Measurements from ENCODE around the gene ABCC9.
A peak's percentile ranks its signal among the peaks of the same experiment; 100 is the strongest.
"Not testable (repeated sequence)": the region's sequence is repeated elsewhere in the genome, so short reads cannot be mapped to it uniquely, and the experiment has no call there.

Gene ABCC9

GRCh38 chr12:21813751-21814150, 127.5 kb downstream of the ABCC9 start:
- DNase-seq: no peak

GRCh38 chr12:21813125-21813524, 128.1 kb downstream of the ABCC9 start:
- DNase-seq: no peak

DNA sequence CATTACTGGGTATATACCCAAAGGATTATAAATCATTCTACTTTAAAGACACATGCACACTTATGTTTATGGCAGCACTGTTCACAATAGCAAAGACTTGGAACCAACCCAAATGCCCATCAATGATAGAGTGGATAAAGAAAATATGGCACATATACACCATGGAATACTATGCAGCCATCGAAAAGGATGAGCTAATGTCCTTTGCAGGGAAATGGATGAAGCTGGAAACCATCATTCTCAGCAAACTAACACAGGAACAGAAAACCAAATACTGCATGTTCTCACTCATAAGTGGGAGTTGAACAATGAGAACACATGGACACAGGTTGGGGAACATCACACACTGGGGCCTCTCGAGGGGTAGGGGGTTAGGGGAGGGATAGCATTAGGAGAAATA, 128.9 kb downstream of the ABCC9 start:
- not testable (repeated sequence) for DNase-seq

DNA sequence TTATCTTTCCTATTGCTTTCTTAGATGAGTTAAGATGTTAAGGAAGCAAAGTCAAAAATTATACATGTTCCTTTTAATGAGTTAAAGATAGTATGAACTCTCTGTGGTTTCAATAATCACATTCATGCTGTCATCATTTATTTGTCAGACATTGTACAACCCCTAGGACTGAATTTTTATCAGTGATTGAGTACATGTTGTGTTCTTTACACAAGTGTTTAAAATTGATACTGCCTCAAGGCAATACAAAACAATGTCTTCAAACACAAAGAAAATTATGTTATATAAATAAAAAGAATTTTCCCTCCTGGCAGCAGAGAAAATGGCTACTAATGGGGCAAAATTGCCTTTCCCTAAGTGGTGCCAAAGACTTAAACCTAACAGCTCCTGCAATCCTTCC, 132.1 kb downstream of the ABCC9 start:
- DNase-seq: no peak

- no peak for DNase-seq
These were observed 135.0 kb downstream of the ABCC9 start for GRCh38 chr12:21806255-21806654.

DNA sequence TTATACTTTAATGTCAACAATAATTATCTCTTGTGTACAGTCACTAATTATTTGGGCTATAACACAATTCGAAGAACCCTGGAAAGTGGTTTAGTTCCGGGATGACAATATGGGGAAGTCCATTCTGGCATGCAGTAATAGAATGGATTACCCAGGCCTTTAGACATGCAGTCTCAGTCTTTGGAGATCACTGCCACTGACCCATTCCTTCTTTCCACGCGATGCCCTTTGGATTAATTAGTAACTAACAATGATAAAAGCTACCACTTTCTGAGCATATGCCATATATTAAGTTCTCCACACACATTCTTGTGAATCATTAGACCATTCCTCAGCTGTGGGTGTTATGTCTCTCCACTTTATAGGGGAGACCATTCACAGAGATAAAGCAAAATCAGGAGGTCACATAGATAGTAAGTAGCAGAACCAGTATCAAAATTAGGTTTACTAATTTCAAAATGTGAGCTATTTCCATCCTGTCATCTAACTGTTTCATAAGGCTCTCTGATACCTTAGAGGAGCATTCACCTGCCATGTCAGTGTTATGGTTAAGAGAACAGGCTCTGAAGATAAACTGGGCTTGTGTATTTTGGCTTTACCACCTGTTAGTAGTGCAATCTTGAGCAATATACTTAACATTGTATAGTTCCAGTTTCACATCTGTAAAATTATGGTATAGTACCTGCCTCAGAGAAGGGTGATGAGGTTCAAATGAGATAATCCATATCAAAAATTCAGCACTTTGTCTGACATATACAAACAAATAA, 139.5 kb downstream of the ABCC9 start:
- DNase-seq: no peak

DNA sequence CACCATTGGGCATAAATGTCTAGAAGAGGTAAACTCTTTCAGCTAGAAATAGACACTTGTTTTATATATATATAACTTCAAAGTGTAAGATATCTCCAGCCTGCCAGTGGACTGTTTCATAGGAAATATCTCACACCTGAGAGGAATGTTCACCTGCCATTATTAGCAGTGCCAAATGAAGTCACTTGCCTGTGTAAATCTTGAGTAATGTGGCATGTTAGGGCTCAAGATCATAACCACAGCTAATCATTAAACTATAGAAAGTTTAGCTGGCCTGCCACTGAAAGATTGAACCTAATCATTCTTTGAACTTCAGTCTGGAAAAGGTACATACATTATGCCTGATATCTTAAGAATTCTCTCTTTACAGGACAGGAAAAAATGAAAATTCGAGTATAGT, 141.2 kb downstream of the ABCC9 start:
- no peak for DNase-seq

GRCh38 chr12:21797539-21797938, 143.7 kb downstream of the ABCC9 start:
- no peak for DNase-seq

- DNase-seq: no peak
These were observed 145.4 kb downstream of the ABCC9 start for GRCh38 chr12:21795648-21796328.

DNA sequence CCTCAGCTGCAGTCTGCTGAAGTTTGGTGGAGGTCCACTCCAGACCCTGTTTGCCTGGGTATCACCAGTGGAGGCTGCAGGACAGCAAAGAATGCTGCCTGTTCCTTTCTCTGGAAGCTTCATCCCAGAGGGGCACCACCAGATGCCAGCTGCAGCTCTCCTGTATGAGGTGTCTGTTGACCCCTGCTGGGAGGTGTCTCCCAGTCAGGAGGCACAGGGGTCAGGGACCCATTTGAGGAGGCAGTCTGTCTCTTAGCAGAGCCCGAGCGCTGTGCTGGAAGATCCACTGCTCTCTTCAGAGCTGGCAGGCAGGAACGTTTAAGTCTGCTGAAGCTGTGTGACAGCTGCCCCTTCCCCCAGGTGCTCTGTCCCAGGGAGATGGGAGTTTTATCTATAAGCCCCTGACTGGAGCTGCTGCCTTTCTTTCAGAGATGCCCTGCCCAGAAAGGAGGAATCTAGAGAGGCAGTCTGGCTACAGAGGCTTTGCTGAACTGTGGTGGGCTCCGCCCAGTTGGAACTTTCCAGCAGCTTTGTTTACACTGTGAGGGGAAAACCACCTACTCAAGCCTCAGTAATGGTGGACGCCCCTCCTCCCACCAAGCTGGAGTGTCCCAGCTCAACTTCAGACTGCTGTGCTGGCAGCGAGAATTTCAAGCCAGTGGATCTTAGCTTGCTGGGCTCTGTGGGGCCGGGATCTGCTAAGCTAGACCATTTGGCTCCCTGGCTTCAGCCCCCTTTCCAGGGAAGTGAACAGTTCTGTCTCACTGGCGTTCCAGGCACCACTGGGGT, 146.2 kb downstream of the ABCC9 start:
- not testable (repeated sequence) for DNase-seq

DNA sequence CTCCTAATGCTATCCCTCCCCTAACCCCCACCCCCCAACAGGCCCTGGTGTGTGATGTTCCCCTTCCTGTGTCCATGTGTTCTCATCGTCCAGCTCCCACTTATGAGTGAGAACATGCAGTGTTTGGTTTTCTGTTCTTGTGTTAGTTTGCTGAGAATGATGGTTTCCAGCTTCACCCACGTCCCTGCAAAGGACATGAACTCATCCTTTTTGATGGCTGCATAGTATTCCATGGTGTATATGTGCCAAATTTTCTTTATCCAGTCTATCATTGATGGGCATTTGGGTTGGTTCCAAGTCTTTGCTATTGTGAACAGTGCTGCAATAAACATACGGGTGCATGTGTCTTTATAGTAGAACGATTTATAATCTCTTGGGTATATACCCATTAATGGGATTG, 151.5 kb downstream of the ABCC9 start:
- DNase-seq: not testable (repeated sequence)

GRCh38 chr12:21788089-21788983, 152.9 kb downstream of the ABCC9 start:
- no peak for DNase-seq

DNA sequence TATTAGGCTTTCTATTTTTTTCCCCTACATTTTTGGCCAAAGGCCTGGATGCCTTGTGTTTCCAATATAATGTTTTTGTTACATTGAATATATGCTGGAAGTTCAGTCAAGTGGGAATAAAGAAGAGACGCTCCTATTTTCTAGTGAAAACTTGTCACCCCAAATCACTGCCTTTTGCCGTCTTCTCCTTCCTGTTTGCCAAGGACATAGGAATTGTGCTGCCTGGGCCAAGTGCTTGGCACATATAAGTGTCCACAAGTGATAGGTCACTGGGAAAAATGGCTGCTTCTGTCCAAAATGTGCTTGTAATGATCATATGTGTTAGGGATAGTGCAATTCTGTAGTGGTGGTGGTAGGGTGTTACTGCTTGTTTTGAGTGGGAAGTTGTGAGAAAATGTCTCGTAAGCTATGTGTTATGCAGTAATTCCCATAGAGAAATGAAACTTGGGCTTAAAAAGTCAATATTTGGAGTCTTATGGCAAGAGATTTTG, 155.1 kb downstream of the ABCC9 start:
- no peak for DNase-seq

DNA sequence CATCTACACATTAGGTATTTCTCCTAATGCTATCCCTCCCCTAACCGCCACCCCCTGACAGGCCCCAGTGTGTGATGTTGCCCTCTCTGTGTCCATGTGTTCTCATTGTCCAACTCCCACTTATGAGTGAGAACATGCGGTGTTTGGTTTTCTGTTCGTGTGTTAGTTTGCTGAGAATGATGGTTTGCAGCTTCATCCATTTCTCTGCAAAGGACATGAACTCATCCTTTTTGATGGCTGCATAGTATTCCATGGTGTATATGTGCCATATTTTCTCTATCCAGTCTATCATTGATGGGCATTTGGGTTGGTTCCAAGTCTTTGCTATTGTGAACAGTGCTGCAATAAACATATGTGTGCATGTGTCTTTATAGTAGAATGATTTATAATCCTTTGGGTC, 158.5 kb downstream of the ABCC9 start:
- DNase-seq: not testable (repeated sequence)

GRCh38 chr12:21780786-21781185, 160.4 kb downstream of the ABCC9 start:
- DNase-seq: peak; percentile 50

DNA sequence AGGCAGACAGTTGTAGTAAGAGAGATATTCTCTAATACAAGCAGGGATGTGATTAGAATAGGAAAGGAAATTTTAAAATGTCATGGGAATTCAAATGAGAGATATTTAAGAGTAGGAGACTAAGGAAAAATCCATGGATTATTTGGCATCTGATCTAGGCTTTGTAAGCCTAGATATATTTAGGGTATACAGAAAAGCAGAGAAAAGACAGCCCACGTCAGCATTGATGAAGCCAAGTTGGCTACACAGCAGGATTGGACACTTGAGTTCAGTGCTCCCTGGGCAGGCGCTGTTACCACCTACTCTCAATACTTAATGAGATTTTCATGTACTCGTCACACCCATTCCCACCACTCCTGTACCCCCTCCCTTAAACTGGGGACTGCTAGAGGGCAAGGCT, 165.1 kb downstream of the ABCC9 start:
- DNase-seq: peak; percentile 42

DNA sequence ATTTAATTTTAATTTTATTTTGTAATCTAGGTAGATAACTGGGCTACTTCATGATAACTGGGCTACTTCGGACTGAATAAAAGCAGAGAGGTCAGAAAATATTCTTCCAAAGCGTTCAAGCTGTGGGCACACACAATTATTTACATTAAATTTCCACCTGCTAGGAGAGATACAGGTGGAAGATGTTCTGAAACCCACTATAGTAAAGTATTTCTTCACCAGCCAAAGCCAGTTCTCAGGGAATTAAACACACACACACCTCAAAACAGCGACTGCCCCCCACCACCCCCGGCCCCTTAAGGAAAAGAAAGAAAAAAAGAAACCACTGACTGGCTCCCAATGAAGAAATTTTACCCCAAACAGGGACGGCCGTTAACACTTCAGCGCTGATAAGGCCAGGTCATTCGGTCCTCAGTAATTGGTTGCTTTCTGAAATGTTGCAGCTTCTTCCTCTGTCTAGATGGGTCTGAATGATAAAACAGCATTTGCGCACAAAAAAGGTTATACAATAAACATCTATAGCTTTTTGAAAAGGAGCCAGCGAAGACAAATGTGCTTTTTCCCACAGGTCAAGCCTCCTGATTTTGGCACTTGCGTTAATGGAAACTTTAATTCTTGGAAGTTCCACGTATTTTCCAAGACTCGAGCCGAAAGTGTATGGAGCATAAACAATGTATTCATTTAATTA, 165.9 kb downstream of the ABCC9 start:
- DNase-seq: no peak

GRCh38 chr12:21774358-21775132, 166.7 kb downstream of the ABCC9 start, which contains the start of gene KCNJ8:
Gene KCNJ8, minus strand, starts transcription at chr12:21774706. Its CDS starts 1,090 bp downstream, at chr12:21773616.
- peak; percentile 96 for DNase-seq

GRCh38 chr12:21773806-21774205, 167.4 kb downstream of the ABCC9 start:
- DNase-seq: no peak

DNA sequence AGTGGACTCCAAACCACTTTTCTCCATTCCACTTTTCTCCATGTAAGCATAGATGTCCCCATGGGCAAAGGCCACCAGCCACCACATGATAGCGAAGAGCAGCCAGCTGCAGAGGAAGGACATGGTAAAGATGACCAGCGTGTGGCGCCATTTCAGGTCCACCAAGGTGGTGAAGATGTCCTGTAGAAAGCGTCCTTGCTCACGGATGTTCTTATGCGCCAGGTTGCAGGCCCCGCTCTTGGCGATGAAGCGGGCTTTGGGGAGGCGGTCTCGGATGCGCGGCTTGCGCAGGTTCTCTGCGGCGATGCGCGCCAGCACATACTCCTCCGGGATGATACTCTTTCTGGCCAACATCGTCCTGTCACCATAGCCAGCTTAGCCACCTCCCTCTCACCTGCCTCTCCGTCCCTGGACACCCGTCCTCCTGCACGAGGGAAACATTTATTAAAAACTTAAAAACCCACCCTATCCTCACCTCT, 167.9 kb downstream of the ABCC9 start:
- DNase-seq: peak; percentile 88

DNA sequence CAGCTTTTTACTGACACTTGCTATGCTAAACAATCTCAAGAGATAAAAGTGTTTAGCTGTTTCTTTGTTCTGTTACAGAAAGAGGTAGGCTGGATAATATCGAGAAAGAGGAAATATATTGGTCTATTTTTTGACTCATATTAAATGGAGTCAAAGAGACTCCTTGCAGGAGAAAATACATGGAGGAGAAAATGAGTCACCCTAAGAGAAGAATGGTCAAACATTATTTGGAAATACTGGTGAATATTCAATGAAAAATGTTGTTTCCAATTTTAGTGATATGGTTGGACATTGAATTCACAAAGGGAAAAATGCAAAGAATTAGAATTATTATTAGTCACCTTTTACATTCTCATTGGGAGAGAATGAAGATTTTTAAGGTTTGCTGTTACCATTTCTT, 169.9 kb downstream of the ABCC9 start:
- no peak for DNase-seq

Data from islet precursor cell (in vitro differentiated cells).